ENCODE measurements around the gene ZNF556. TPM values are rescaled to one million over a fixed set of nuclear protein-coding genes. Genes with fewer than 3 reads are reported as not detected.
A peak's percentile ranks its signal among the peaks of the same experiment; 100 is the strongest.

Gene ZNF556
- total RNA-seq, 1 donor from 2014 or later: 2.4 TPM

DNA sequence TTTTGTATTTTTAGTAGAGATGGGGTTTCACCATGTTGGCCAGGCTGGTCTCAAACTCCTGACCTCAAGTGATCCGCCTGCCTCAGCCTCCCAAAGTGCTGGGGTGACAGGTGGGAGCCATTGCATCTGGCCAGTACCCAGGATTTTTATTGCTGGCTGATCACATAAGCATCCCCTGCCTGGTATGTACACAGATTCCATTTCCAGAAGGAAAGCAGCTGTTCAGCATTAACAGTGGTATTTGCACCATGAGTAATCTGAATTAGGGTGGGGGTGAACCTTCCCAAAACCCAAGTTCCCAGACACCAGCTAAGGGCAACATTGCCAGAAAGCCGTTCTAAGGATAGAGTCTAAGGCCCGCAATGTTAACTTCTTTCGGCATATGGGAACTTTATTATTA, 18.5 kb upstream of the ZNF556 start:
- FAIRE-seq: no peak
- Histone ChIP-seq H3K4me3 (ENCODE audit: low read depth, low read length) (no peak overlapping the region), H3K36me3 (ENCODE audit: control insufficient read depth, insufficient read depth, low read length) (peaks cover 6% of the 10 kb centered on the region), H3K27me3 (ENCODE audit: control insufficient read depth, insufficient read depth, low read length) (no peaks in the 10 kb centered on the region)
- DNase-seq (ENCODE audit: low read depth): no peak
- TF ChIP-seq, protein P1, sequence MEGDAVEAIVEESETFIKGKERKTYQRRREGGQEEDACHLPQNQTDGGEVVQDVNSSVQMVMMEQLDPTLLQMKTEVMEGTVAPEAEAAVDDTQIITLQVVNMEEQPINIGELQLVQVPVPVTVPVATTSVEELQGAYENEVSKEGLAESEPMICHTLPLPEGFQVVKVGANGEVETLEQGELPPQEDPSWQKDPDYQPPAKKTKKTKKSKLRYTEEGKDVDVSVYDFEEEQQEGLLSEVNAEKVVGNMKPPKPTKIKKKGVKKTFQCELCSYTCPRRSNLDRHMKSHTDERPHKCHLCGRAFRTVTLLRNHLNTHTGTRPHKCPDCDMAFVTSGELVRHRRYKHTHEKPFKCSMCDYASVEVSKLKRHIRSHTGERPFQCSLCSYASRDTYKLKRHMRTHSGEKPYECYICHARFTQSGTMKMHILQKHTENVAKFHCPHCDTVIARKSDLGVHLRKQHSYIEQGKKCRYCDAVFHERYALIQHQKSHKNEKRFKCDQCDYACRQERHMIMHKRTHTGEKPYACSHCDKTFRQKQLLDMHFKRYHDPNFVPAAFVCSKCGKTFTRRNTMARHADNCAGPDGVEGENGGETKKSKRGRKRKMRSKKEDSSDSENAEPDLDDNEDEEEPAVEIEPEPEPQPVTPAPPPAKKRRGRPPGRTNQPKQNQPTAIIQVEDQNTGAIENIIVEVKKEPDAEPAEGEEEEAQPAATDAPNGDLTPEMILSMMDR (IDR thresholded peaks at IDR 0.05; ENCODE audit: insufficient read depth, low read length, severe bottlenecking): no peak

DNA sequence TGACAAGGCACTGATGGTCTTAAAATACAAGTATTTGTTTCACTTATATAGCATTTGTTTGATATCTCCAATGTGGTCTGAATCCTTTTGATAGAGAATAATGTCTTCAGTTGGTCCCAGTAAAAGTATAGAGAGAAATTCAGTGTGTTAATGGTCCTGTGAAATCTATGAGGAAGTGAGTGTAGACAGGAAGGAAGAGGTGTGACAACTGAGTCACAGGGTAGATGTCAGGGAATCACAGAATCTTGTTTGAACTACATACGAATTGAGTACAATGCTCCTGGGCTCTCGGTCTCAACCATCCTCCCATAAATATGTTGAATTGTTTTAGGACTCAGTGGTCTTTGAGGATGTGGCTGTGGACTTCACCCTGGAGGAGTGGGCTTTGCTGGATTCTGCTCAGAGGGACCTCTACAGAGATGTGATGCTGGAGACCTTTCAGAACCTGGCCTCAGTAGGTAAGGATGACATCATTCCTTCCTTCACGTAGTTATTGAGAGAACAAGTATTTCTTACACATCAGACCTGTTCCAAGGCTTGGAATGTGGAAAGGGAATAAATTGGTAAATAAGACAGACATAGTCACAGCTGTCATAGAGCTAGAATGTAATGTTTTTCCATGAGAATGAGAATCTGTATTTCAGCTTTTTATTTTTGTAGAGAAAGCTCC, 16.7 kb upstream of the ZNF556 start:
- TF ChIP-seq, protein P1 (IDR thresholded peaks at IDR 0.05; ENCODE audit: insufficient read depth, low read length, severe bottlenecking): no peak
- H3K27me3 ChIP-seq (ENCODE audit: control insufficient read depth, insufficient read depth, low read length): no peaks in the 10 kb centered on the region
- peaks cover 6% of the 10 kb centered on the region for H3K36me3 ChIP-seq (ENCODE audit: control insufficient read depth, insufficient read depth, low read length)
- peak; percentile 43 for FAIRE-seq
- H3K4me3 ChIP-seq (ENCODE audit: low read depth, low read length): no peak overlapping the region
- DNase-seq (ENCODE audit: low read depth): peak; percentile 17

DNA sequence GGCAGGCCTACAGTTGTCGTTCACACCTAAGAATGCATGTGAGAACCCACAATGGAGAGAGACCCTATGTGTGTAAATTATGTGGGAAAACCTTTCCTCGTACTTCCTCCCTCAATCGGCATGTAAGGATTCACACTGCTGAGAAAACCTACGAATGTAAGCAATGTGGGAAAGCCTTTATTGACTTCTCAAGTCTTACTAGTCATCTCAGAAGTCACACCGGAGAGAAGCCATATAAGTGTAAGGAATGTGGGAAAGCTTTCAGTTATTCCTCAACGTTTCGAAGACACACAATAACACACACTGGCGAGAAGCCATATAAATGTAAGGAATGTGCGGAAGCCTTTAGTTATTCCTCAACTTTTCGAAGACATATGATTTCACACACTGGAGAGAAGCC, 14.5 kb upstream of the ZNF556 start:
- TF ChIP-seq, protein P1 (IDR thresholded peaks at IDR 0.05; ENCODE audit: insufficient read depth, low read length, severe bottlenecking): no peak
- no peak for FAIRE-seq
- H3K4me3 ChIP-seq (ENCODE audit: low read depth, low read length): no peak overlapping the region
- no peaks in the 10 kb centered on the region for H3K27me3 ChIP-seq (ENCODE audit: control insufficient read depth, insufficient read depth, low read length)
- H3K36me3 ChIP-seq (ENCODE audit: control insufficient read depth, insufficient read depth, low read length): peaks cover 6% of the 10 kb centered on the region
- no peak for DNase-seq (ENCODE audit: low read depth)

DNA sequence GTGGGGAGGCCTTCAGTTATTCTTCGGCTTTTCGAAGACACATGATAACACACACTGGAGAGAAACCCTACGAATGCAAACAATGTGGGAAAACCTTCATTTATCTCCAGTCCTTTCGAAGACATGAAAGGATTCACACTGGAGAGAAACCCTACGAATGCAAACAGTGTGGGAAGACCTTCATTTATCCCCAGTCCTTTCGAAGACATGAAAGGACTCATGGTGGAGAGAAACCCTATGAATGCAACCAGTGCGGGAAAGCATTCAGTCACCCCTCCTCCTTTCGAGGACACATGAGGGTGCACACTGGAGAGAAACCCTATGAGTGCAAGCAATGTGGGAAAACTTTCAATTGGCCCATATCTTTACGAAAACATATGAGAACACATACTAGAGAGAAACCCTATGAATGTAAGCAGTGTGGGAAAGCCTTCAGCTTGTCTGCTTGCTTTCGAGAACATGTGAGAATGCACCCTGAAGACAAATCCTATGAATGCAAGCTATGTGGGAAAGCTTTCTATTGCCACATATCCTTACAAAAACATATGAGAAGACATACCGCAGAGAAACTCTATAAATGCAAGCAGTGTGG, 14.0 kb upstream of the ZNF556 start:
- TF ChIP-seq, protein P1 (IDR thresholded peaks at IDR 0.05; ENCODE audit: insufficient read depth, low read length, severe bottlenecking): no peak
- H3K27me3 ChIP-seq (ENCODE audit: control insufficient read depth, insufficient read depth, low read length): no peaks in the 10 kb centered on the region
- FAIRE-seq (no peak), DNase-seq (ENCODE audit: low read depth) (no peak)
- H3K4me3 ChIP-seq (ENCODE audit: low read depth, low read length): no peak overlapping the region
- peaks cover 6% of the 10 kb centered on the region for H3K36me3 ChIP-seq (ENCODE audit: control insufficient read depth, insufficient read depth, low read length)

DNA sequence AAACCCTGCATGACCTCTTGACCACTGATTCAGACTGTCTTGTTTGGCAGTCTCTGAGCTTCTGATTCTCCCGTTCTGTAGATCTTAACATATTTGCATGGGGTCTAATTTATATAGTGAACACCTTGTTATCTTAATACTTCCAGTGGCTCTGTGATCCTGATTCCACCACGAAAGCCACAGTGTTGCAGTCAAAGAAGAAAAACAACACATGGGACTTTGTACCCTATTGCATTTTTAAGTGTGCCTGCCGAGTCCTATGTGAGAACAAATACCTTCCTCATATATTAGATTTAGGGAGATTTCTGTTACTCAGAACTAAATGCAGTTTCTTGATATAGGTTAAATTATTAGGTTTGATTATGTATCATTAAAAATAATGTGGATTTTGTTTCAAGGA, 12.3 kb upstream of the ZNF556 start:
- Histone ChIP-seq H3K36me3 (ENCODE audit: control insufficient read depth, insufficient read depth, low read length) (peaks cover 6% of the 10 kb centered on the region), H3K27me3 (ENCODE audit: control insufficient read depth, insufficient read depth, low read length) (no peaks in the 10 kb centered on the region), H3K4me3 (ENCODE audit: low read depth, low read length) (no peak overlapping the region)
- TF ChIP-seq, protein P1 (IDR thresholded peaks at IDR 0.05; ENCODE audit: insufficient read depth, low read length, severe bottlenecking): no peak
- FAIRE-seq (no peak), DNase-seq (ENCODE audit: low read depth) (no peak)

All from bronchial epithelial cell (primary cell).